Gastroesophageal sphincter (tissue), 4 donors: ENCODE measurements around the gene RAD23B. TPM values are rescaled to one million over a fixed set of nuclear protein-coding genes. Genes with fewer than 3 reads are reported as not detected.

Source experiments
- ATAC-seq: fragments of 150-250 bp; one replicate; pipeline ENCODE4 v1.9.1; 2016; ENCODE audit warnings: mild to moderate bottlenecking, moderate library complexity
- H3K27ac ChIP-seq, 4 donors: fragments of 200-600 bp; sonication (generic) in 3 of 4; 1 replicate in 3 of 4; 2 replicates in 1 of 4; pipeline ENCODE4 v1.5.1; 2016 to 2019
- H3K27me3 ChIP-seq: fragments of 200-600 bp; sonication (generic); one replicate; pipeline ENCODE4 v1.5.1; 2019
- H3K36me3 ChIP-seq, 2 donors: fragments of 200-600 bp; sonication (generic); one replicate each; pipeline ENCODE4 v1.5.1; 2019; ENCODE audit warnings: control low read depth in 1 of 2
- H3K4me1 ChIP-seq, 3 donors: fragments of 200-600 bp; sonication (generic); 1 replicate in 2 of 3; 2 replicates in 1 of 3; pipeline ENCODE4 v1.5.1; 2016 to 2019; ENCODE audit warnings: control low read depth in 2 of 3
- H3K4me3 ChIP-seq, 2 donors: fragments of 200-600 bp; sonication (generic); one replicate each; pipeline ENCODE4 v1.5.1; 2019; ENCODE audit warnings: mild to moderate bottlenecking in 1 of 2, moderate library complexity in 1 of 2
- H3K9me3 ChIP-seq, 3 donors: fragments of 200-600 bp; sonication (generic); one replicate each; pipeline ENCODE4 v1.5.1; 2017 to 2019; ENCODE audit warnings: control low read depth in 2 of 3
- EP300 ChIP-seq: sonication (generic); formaldehyde crosslinking; IDR thresholded peaks from one replicate; pipeline ENCODE4 v1.6.1; 2017; ENCODE audit warnings: antibody characterized with exemption, mild to moderate bottlenecking
- POLR2A ChIP-seq, 2 donors: fragments of 450-650 bp; IDR thresholded peaks; one replicate each; pipeline ENCODE4 v1.6.1; 2017; ENCODE audit warnings: antibody characterized with exemption in 2 of 2, mild to moderate bottlenecking in 2 of 2, moderate library complexity in 1 of 2
- POLR2AphosphoS5 ChIP-seq: sonication (generic); formaldehyde crosslinking; IDR thresholded peaks from one replicate; pipeline ENCODE4 v1.6.1; 2017; ENCODE audit warnings: antibody characterized with exemption
- WGBS, 2 donors: methylation state at CpG; one replicate each; pipeline ENCODE4 v1.1.5; 2018; ENCODE audit warnings: low coverage in 1 of 2; 5-methylcytosine and 5-hydroxymethylcytosine counted together
- total RNA-seq, 4 donors: library from RNA; depleted of rRNA; stranded (reverse); fragments of >200 nt; gene quantifications; one replicate each; pipeline ENCODE4 v1.1.0, GENCODE V29; 2016
- TF ChIP-seq, protein P1 (sequence below), 4 experiments: fragments of 200-600 bp in 2 of 4; fragments of 450-650 bp in 2 of 4; sonication (generic) in 1 of 4; IDR thresholded peaks; one replicate each; pipeline ENCODE4 v1.5.1; 2017 to 2019; ENCODE audit warnings: antibody characterized with exemption in 4 of 4, mild to moderate bottlenecking in 2 of 4, moderate library complexity in 2 of 4

Gene RAD23B
- total RNA-seq, 4 donors from 2014 or later = 64.3 to 96.5 (median 80.7) TPM

DNA sequence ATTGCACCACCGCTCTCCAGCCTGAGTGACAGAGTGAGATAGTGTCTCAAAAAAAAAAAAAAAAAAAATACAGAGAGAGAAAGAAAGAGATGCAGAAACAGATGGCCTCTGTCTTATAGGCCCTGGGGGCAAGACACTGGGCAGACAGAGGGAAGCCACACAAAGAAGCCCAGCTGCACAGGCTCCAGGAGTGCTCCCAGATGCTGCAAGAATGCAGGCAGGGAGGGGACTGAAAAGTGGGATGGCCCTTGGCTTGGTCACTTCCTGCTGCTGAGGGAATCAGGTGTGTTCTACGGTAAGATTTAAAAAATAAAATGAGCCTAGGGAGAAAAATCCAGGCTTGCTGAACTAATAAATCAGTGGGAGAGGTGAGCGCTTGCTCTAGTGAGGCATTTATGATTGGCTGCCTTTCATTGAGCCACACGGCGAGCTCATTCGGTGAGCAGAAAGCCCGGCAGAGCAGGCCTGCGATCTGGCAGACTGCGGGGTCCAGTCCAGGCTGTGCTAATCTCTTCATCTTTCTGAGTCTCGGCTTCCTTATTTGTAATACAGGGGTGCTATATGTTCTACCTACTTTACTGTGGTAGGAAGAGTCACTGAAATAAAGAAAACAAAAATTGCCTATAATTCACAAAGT lies 80.6 kb downstream of the RAD23B start:
- Histone ChIP-seq H3K36me3 (no peaks in the 10 kb centered on the region), H3K27me3 (no peaks in the 10 kb centered on the region), H3K9me3 (no peaks in the 10 kb centered on the region), H3K4me1 (no peaks in the 10 kb centered on the region), H3K4me3 (no peak overlapping the region), H3K27ac (no peak overlapping the region)
- no peak for ATAC-seq
- 54 to 76% methylated on average over 8 of the region's 10 CpGs for WGBS, 2 donors
- TF ChIP-seq, protein P1, sequence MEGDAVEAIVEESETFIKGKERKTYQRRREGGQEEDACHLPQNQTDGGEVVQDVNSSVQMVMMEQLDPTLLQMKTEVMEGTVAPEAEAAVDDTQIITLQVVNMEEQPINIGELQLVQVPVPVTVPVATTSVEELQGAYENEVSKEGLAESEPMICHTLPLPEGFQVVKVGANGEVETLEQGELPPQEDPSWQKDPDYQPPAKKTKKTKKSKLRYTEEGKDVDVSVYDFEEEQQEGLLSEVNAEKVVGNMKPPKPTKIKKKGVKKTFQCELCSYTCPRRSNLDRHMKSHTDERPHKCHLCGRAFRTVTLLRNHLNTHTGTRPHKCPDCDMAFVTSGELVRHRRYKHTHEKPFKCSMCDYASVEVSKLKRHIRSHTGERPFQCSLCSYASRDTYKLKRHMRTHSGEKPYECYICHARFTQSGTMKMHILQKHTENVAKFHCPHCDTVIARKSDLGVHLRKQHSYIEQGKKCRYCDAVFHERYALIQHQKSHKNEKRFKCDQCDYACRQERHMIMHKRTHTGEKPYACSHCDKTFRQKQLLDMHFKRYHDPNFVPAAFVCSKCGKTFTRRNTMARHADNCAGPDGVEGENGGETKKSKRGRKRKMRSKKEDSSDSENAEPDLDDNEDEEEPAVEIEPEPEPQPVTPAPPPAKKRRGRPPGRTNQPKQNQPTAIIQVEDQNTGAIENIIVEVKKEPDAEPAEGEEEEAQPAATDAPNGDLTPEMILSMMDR (IDR thresholded peaks at IDR 0.05) = no peak
- TF ChIP-seq EP300 (no peak), POLR2AphosphoS5 (no peak), POLR2A (IDR thresholded peaks at IDR 0.05) (no peak)

DNA sequence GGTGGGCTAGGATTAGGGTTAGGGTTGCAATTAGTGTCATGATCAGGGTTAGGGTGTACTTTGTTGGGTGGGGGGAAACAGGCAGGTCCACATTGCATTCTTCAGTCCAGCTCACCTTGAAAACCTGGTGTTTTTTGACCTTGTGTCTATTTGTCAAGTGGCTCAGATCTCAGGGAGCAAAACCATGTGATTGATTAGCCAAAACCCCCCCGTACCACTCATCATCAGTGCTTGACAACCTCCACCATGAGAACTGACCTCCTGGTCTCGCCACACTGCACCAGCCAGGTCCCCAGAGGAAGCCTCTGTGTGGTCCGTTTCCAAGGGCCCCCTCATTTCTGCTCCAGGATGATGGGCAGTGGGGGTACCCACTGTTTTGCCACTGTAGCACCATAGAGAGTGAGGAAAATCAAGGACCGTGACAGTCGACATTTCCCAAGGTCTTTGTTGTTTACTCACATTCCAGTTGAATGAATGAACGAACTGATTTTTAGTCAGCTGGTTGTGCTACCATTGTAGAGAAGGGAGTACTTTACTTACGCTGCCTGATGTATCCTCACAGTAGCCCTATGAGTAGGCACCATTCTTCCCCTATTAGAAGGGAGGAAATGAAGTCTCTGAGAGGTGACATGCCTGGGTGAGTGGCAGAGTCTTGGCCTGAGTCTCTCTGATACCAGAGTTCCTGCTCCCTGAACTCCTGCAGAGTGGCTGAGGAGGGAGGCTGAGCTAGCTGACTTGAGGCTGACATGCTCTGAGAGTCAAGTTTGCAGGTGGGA lies 84.8 kb downstream of the RAD23B start:
- ATAC-seq = no peak
- H3K27ac ChIP-seq = no peak overlapping the region
- 50 to 69% methylated on average over 3 to 6 of the region's 7 CpGs for WGBS, 2 donors
- no peak overlapping the region for H3K4me3 ChIP-seq
- H3K4me1 ChIP-seq = no peaks in the 10 kb centered on the region
- no peaks in the 10 kb centered on the region for H3K27me3 ChIP-seq
- H3K9me3 ChIP-seq = no peaks in the 10 kb centered on the region
- no peaks in the 10 kb centered on the region for H3K36me3 ChIP-seq
- no peak for TF ChIP-seq POLR2A (IDR thresholded peaks at IDR 0.05)
- TF ChIP-seq, protein P1 (IDR thresholded peaks at IDR 0.05) = no peak
- no peak for TF ChIP-seq EP300
- no peak for TF ChIP-seq POLR2AphosphoS5

DNA sequence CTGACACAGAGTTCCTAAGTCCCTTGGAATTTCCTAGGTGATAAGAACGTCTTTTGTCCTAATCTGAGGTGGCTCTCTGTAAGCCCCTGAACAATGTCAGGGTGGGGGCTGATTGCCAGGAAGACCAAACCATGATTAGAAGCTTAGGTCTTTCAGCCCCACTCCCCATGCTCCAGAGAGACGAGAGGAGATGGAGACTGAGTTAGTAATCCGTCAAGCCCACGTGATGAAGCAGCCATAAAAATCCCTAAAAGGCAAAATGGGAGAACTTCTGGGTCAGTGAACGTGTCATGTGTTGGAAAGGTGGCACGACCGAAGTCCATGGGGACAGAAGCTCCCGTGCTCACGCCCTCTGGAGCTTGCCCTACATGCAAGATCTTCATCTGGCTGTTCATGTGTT lies 85.6 kb downstream of the RAD23B start:
- H3K27ac ChIP-seq = no peak overlapping the region
- no peak for ATAC-seq
- 29 to 64% methylated on average over 1 to 4 of the region's 9 CpGs for WGBS, 2 donors
- no peaks in the 10 kb centered on the region for H3K4me1 ChIP-seq
- no peaks in the 10 kb centered on the region for H3K36me3 ChIP-seq
- TF ChIP-seq, protein P1 (IDR thresholded peaks at IDR 0.05) = no peak
- no peak for TF ChIP-seq POLR2AphosphoS5
- TF ChIP-seq EP300 = no peak
- TF ChIP-seq POLR2A (IDR thresholded peaks at IDR 0.05) = no peak
- no peaks in the 10 kb centered on the region for H3K27me3 ChIP-seq
- no peaks in the 10 kb centered on the region for H3K9me3 ChIP-seq
- no peak overlapping the region for H3K4me3 ChIP-seq

DNA sequence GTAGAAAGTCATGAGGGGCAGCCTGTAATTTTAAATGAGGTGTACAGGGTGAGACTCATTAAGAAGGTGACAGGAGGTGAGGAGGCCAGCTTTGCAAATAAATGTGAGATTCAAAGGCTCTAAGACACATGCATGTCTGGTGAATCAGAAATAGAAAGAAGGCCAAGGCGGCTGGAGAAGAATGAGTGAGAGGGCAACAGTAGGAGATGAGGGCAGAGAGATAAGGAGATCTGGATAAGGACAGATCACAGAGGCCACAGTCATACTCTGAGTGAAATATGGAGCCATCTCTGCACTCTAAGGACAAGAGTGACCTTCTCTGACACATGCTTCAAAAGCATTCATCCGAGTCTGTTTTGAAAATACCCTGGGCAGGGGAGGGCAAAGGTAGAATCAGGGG lies 90.7 kb downstream of the RAD23B start:
- ATAC-seq = no peak
- 33 to 53% methylated on average over 2 of the region's 2 CpGs for WGBS, 2 donors
- Histone ChIP-seq H3K27me3 (no peaks in the 10 kb centered on the region), H3K27ac (no peak overlapping the region), H3K36me3 (no peaks in the 10 kb centered on the region), H3K4me3 (no peak overlapping the region), H3K4me1 (no peaks in the 10 kb centered on the region), H3K9me3 (no peaks in the 10 kb centered on the region)
- TF ChIP-seq POLR2AphosphoS5 (no peak), POLR2A (IDR thresholded peaks at IDR 0.05) (no peak), EP300 (no peak)
- TF ChIP-seq, protein P1 (IDR thresholded peaks at IDR 0.05) = no peak

DNA sequence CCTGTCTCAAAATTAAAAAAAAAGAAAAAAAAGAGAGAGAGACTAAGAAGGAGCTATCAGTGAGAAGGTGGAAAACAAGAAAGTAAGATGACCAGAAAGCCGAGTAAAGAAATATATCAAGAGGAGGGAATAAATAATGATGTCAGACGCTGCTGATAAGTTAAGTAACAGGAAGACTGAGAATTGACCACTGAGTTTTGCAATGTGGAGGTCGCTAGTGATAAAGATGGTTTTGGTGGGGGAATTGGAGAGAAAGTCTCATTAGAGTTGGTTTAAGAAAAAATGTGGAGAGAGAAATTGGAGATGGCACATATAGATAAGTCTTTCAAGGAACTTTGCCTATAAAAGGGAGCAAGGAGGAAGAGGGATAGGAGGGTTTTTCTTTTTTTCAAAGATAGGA lies 91.9 kb downstream of the RAD23B start:
- no peaks in the 10 kb centered on the region for H3K36me3 ChIP-seq
- TF ChIP-seq, protein P1 (IDR thresholded peaks at IDR 0.05) = no peak
- TF ChIP-seq POLR2A (IDR thresholded peaks at IDR 0.05) (no peak), EP300 (no peak), POLR2AphosphoS5 (no peak)
- no peaks in the 10 kb centered on the region for H3K9me3 ChIP-seq
- 32 to 63% methylated on average over 2 to 3 of the region's 3 CpGs for WGBS, 2 donors
- no peaks in the 10 kb centered on the region for H3K4me1 ChIP-seq
- no peaks in the 10 kb centered on the region for H3K27me3 ChIP-seq
- H3K27ac ChIP-seq = no peak overlapping the region
- no peak overlapping the region for H3K4me3 ChIP-seq
- no peak for ATAC-seq
